Stimulated activated CD8-positive, alpha-beta memory T cell treated with anti-CD3 and anti-CD28 coated beads, Interleukin-15, amount 100 ng/mL, for 48 hours (primary cell): Measurements from ENCODE around the gene ADH1C.

ENCODE experiments used
- DNase-seq, 2 donors: peaks; one replicate each; pipeline ENCODE4 v3.0.0-alpha.2; 2020; ENCODE audit warnings: low read depth in 2 of 2

ADH1C gene

DNA sequence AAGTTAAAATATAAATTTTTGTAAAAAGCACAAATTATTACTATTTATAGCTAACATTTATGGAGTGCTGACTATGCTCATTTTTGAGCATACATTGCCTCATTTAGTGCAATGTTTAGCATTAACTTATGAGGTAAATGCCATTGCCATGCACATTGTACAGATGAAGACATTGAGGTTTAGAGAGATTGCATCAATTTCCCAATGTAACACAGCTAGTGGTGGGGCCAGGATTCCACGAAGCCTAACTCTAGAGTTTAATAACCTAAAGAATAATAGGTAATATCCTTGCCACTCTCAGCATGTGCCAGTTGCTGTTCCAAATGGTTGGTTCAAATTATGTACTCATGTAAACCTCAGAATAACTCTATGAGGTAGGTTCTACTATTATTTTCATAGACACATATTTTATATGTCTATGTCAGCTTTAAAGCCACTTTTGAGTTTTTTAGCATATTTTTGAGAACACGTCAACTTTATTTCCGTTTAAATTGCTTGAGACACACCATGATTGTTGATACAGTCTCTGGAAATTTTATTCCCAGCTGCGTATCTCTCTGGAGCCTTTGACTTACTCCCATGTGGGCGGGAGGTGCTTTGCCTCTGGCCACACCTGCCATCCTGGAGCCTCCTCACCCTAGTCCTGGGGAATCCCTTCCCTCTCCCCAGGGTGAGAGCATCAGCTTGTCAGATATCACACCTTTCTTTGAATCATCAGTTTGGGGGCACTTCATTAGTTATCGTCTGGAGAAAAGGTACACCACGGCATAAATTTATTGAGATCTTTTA, 51.0 kb downstream of the ADH1C start:
- DNase-seq: no peak

DNA sequence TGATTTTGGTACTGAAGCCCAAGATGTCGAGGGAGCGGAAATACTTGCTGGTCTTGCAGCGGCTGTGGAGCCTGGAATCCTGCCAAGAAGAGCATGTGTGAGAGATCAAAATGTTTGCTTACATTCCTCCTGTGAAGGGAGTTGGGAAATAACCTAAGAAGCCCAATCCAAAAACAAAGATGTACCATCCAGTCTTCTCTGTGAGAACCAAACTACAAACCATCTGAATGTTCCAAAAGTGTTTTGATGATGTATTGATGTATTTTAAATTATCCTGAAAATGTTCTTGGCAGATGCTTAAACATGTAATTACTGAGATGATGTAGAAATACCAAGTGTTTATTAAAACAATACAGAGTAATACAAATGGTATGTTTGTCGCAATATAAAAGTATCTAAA, 51.6 kb downstream of the ADH1C start:
- DNase-seq: no peak

DNA sequence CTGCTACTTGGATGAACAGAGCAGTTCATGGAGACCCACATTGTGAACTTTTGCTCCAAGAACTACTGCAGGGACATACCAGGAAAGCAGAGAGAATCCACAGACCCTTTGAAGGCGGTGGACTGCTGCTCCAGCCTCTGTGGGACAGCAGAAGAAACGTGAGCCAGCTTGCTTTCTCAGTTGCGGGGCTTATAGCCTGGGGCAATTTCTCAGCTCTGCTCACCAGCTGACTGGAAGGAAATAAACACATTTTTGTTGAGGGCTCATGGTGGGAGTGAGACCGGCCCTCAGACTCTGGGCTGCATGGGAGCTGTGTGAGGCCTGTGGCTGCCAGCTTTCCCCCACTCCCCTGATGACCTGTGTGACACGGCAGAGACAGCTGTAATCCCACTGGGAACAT, 59.2 kb downstream of the ADH1C start:
- no peak for DNase-seq

DNA sequence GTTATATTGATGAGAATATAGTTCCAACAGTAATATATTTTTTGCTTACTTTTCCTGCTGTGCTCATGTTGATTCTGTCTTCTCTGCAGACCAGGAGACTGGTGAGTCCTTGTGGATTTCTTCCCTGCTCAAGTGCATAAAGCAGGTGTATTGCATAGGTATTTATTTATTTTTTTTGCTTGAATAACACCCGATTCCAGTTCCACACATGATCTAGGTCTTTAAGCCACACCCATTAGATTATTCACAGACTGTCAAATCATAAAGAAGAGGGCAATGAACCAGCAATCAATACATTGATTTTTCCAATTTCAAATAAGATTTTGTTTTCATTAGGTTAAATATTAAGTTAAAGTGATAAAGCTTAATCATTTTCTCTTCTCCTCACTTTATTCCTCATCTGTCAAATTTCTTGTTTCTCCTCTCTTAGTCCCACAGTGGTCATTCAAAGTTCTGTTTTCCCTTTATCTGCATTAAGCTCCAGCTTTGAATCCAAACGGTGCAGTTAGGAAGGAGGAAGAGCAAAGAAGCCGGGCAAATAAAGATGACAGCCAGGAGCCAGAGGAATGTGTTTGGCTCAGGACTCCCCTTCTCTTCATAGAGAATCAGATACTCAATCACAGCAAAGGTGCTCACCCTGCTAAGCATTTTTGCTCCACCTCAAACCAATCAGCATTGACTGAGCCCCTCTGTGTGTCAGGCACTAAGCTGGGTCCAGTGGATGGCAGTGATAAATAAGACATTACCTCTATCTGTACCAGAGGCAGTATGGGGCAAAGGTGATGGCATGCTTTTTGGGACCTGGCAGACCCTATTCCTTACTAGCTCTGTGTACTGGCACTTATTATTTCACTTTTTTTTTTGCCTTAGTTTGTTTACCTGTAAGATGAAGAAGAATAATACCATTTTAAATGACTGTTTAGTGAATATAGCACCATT, 61.4 kb downstream of the ADH1C start, which contains the start of gene ADH1A:
Gene ADH1A, minus strand, starts transcription at position 138 of the 939 bp plus-strand sequence. Its CDS starts 71 bp downstream, at position 67.
- no peak for DNase-seq
